Fibroblast of lung (primary cell): Measurements from ENCODE around the gene HUNK.

Source experiments
- CTCF ChIP-seq, 2 donors: IDR thresholded peaks in 1 of 2; conservative IDR thresholded peaks in 1 of 2; 1 replicate in 1 of 2; 2 replicates in 1 of 2; pipeline ENCODE4 v1.5.1; 2011 to 2012; ENCODE audit warnings: low read length in 2 of 2, control low read depth in 1 of 2, inconsistent platforms in 1 of 2, low read depth in 1 of 2, mild to moderate bottlenecking in 1 of 2
- EZH2 ChIP-seq: IDR thresholded peaks from 2 replicates; pipeline ENCODE4 v1.5.1; 2012; ENCODE audit warnings: low read length, control low read depth, mild to moderate bottlenecking; ENCODE audit errors: missing control alignments

- TF ChIP-seq CTCF (conservative IDR thresholded peaks at IDR 0.05 in 1 of 2, IDR thresholded peaks at IDR 0.05 in 1 of 2; ENCODE audit: low read depth in 1 of 2, low read length in 2 of 2) (no peak), EZH2 (no peak)
Measured at GRCh38 chr21:31945546-31945945, 72.7 kb downstream of the HUNK start.
